HG03469 (cell line): ENCODE data around the gene RHOT1.
"Not testable (repeated sequence)": the region's sequence is repeated elsewhere in the genome, so short reads cannot be mapped to it uniquely, and the experiment has no call there.

Source experiments
- ATAC-seq: cut with Tn5 transposase; IDR thresholded peaks from one replicate; pipeline ENCODE4 v1.9.1; 2021; ENCODE audit warnings: mild to moderate bottlenecking, moderate library complexity, moderate number of reproducible peaks; ENCODE audit not compliant: unreplicated experiment

RHOT1 gene

GRCh38 chr17:32158870-32159585 is 16.7 kb downstream of the RHOT1 start:
- no peak for ATAC-seq

GRCh38 chr17:32159586-32160438 is 17.5 kb downstream of the RHOT1 start:
- no peak for ATAC-seq

- ATAC-seq = no peak
Measured at GRCh38 chr17:32160526-32160925, 18.2 kb downstream of the RHOT1 start.

GRCh38 chr17:32161029-32161428 is 18.7 kb downstream of the RHOT1 start:
- ATAC-seq = no peak

GRCh38 chr17:32161506-32162365 is 19.4 kb downstream of the RHOT1 start:
- ATAC-seq = no peak

- no peak for ATAC-seq
Measured at GRCh38 chr17:32174889-32175288, 32.6 kb downstream of the RHOT1 start.

GRCh38 chr17:32178679-32179078 is 36.4 kb downstream of the RHOT1 start:
- not testable (repeated sequence) for ATAC-seq

- not testable (repeated sequence) for ATAC-seq
Measured at GRCh38 chr17:32179103-32179502, 36.8 kb downstream of the RHOT1 start.

GRCh38 chr17:32179526-32179925 is 37.2 kb downstream of the RHOT1 start:
- not testable (repeated sequence) for ATAC-seq

GRCh38 chr17:32180262-32180661 is 38.0 kb downstream of the RHOT1 start:
- ATAC-seq = not testable (repeated sequence)

- no peak for ATAC-seq
Measured at GRCh38 chr17:32185875-32186274, 43.6 kb downstream of the RHOT1 start.

GRCh38 chr17:32187271-32187670 is 45.0 kb downstream of the RHOT1 start:
- ATAC-seq = no peak

- ATAC-seq = no peak
Measured at GRCh38 chr17:32189343-32189742, 47.0 kb downstream of the RHOT1 start.

- no peak for ATAC-seq
Measured at GRCh38 chr17:32191306-32191705, 49.0 kb downstream of the RHOT1 start.

GRCh38 chr17:32192379-32192778 is 50.1 kb downstream of the RHOT1 start:
- no peak for ATAC-seq

- ATAC-seq = no peak
Measured at GRCh38 chr17:32197987-32198386, 55.7 kb downstream of the RHOT1 start.

GRCh38 chr17:32206861-32207260 is 64.6 kb downstream of the RHOT1 start:
- no peak for ATAC-seq

- no peak for ATAC-seq
Measured at GRCh38 chr17:32208436-32208835, 66.1 kb downstream of the RHOT1 start.

- ATAC-seq = no peak
Measured at GRCh38 chr17:32209608-32210007, 67.3 kb downstream of the RHOT1 start.

- ATAC-seq = no peak
Measured at GRCh38 chr17:32211671-32212070, 69.4 kb downstream of the RHOT1 start.

- ATAC-seq = no peak
Measured at GRCh38 chr17:32215696-32216095, 73.4 kb downstream of the RHOT1 start.
